ENCODE measurements around the gene SLPI.

Gene SLPI

GRCh38 chr20:45211569-45212474, 42.5 kb downstream of the SLPI start:
- no peak for DNase-seq

GRCh38 chr20:45209924-45210323, 44.4 kb downstream of the SLPI start:
- no peak for DNase-seq

- no peak for DNase-seq
These were observed 47.6 kb downstream of the SLPI start, which contains the start of gene SEMG1 for GRCh38 chr20:45206725-45207124. Gene SEMG1, plus strand, starts transcription at chr20:45207033. Its CDS starts 21 bp downstream, at chr20:45207054.

Measured in stimulated activated CD8-positive, alpha-beta memory T cell treated with anti-CD3 and anti-CD28 coated beads, Interleukin-4, amount 100 ng/mL, for 48 hours (primary cell).